ENCODE data around the gene IFT52. TPM values are rescaled to one million over a fixed set of nuclear protein-coding genes. Genes with fewer than 3 reads are reported as not detected.
"Not testable (repeated sequence)": the region's sequence is repeated elsewhere in the genome, so short reads cannot be mapped to it uniquely, and the experiment has no call there.

Gene IFT52
- total RNA-seq, 1 experiment from 2014 or later, result 30.8 TPM

DNA sequence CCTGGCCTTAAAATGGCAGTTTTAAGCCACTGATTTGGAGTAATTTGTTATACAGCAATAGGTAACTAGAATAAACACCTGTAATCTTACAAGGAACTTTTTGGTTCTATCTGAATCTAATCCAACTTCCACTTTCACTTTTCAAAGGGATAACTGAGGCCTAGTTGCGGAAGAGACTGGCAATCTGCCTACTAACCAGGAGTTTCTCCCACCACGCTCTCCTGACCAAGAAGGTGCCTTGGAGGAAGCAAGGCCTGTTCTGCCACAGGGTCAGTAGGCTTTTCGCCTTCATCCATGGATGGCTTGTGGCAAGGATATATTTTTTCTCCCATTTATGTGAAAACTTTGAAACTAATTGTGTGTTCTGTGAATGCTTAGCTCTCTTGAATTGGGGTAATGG, 63.2 kb downstream of the IFT52 start:
- intact Hi-C loops (cut with micrococcal nuclease; ENCODE audit: unreplicated experiment), result no loop called here

GRCh38 chr20:43655176-43655575, 64.4 kb downstream of the IFT52 start:
- H3K4me3 Mint-ChIP-seq (ENCODE audit: low read depth, unreplicated experiment); H3K4me1 Mint-ChIP-seq (ENCODE audit: low read depth, unreplicated experiment); BruUV-seq (replicated peaks); H3K9me3 Mint-ChIP-seq (ENCODE audit: low read depth, unreplicated experiment); intact Hi-C loops (cut with micrococcal nuclease; ENCODE audit: unreplicated experiment); DNase-seq; H3K27me3 Mint-ChIP-seq (ENCODE audit: unreplicated experiment); H3K27ac Mint-ChIP-seq (ENCODE audit: unreplicated experiment): not testable (repeated sequence)
- peaks cover 17% of the 10 kb centered on the region for H3K36me3 Mint-ChIP-seq (ENCODE audit: insufficient read depth, unreplicated experiment)
- CTCF ChIA-PET, result interaction anchor here (0.8 kb wide), 1 partner anchor 361 kb away, joined by 4 read pairs; no protein-coding TSS in a partner anchor

More for the DNA sequence above, 63.2 kb downstream of the IFT52 start:
- no TSS peak for BruUV-seq (replicated peaks)
- Mint-ChIP-seq H3K9me3 (ENCODE audit: low read depth, unreplicated experiment) (no peaks in the 10 kb centered on the region), H3K36me3 (ENCODE audit: insufficient read depth, unreplicated experiment) (peaks cover 17% of the 10 kb centered on the region), H3K4me3 (ENCODE audit: low read depth, unreplicated experiment) (no peak overlapping the region), H3K27ac (ENCODE audit: unreplicated experiment) (no peak overlapping the region), H3K4me1 (ENCODE audit: low read depth, unreplicated experiment) (no peaks in the 10 kb centered on the region), H3K27me3 (ENCODE audit: unreplicated experiment) (no peaks in the 10 kb centered on the region)
- no peak for TF ChIP-seq CTCF (IDR thresholded peaks at IDR 0.05; ENCODE audit: unreplicated experiment)
- DNase-seq, result no peak
- CTCF ChIA-PET, result no interaction called here

- CTCF ChIA-PET, result interaction anchor here (0.8 kb wide), 1 partner anchor 360 kb away, joined by 4 read pairs; no protein-coding TSS in a partner anchor
- Mint-ChIP-seq H3K27me3 (ENCODE audit: unreplicated experiment) (no peaks in the 10 kb centered on the region), H3K36me3 (ENCODE audit: insufficient read depth, unreplicated experiment) (peaks cover 17% of the 10 kb centered on the region), H3K9me3 (ENCODE audit: low read depth, unreplicated experiment) (no peaks in the 10 kb centered on the region), H3K4me3 (ENCODE audit: low read depth, unreplicated experiment) (peak overlapping the region; percentile 100), H3K27ac (ENCODE audit: unreplicated experiment) (no peak overlapping the region), H3K4me1 (ENCODE audit: low read depth, unreplicated experiment) (no peaks in the 10 kb centered on the region)
- no peak for DNase-seq
- BruUV-seq (replicated peaks), result no TSS peak
- intact Hi-C loops (cut with micrococcal nuclease; ENCODE audit: unreplicated experiment), result no loop called here
- no peak for TF ChIP-seq CTCF (IDR thresholded peaks at IDR 0.05; ENCODE audit: unreplicated experiment)
Observed at GRCh38 chr20:43655937-43656336, 65.2 kb downstream of the IFT52 start.

- no peaks in the 10 kb centered on the region for H3K9me3 Mint-ChIP-seq (ENCODE audit: low read depth, unreplicated experiment)
- peaks cover 17% of the 10 kb centered on the region for H3K36me3 Mint-ChIP-seq (ENCODE audit: insufficient read depth, unreplicated experiment)
- CTCF ChIA-PET, result no interaction called here
- H3K4me3 Mint-ChIP-seq (ENCODE audit: low read depth, unreplicated experiment), result peak overlapping the region; percentile 100
- TF ChIP-seq CTCF (IDR thresholded peaks at IDR 0.05; ENCODE audit: unreplicated experiment), result no peak
- H3K4me1 Mint-ChIP-seq (ENCODE audit: low read depth, unreplicated experiment), result no peaks in the 10 kb centered on the region
- no TSS peak for BruUV-seq (replicated peaks)
- intact Hi-C loops (cut with micrococcal nuclease; ENCODE audit: unreplicated experiment), result no loop called here
- H3K27me3 Mint-ChIP-seq (ENCODE audit: unreplicated experiment), result no peaks in the 10 kb centered on the region
- peak overlapping the region; percentile 95 for H3K27ac Mint-ChIP-seq (ENCODE audit: unreplicated experiment)
- DNase-seq, result peak; percentile 46
Observed at GRCh38 chr20:43658069-43658722, 67.5 kb downstream of the IFT52 start.

DNA sequence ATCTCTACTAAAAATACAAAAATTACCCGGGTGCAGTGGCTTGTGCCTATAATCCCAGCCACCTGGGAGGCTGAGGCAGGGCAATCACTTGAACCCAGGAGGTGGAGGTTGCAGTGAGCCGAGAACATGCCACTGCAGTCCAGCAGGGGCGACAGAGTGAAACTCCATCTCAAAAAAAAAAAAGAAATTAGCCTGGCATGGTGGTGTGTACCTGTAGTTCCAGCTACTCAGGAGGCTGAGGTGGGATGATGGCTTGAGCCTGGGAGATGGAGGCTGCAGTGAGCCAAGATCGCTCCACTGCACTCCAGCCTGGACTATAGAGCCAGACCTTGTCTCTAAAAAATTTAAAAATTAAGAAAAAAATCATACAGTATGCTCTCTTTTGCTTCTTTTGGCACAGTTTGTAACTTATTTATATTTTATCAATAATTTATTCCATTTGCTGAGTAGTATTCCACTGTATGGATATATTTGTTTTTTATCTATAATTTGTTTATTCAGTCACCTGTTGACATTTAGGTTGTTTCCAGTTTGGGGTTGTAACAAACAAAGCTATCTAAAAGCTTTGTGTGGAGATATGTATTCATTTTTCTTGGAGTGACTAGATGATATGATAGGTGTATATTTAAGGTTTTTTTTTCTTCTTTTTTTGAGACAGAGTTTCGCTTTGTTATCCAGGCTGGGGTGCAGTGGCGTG, 68.1 kb downstream of the IFT52 start:
- CTCF ChIA-PET, result no interaction called here

More for the DNA sequence above, 68.1 kb downstream of the IFT52 start:
- Mint-ChIP-seq H3K4me1 (ENCODE audit: low read depth, unreplicated experiment) (no peaks in the 10 kb centered on the region), H3K27me3 (ENCODE audit: unreplicated experiment) (no peaks in the 10 kb centered on the region), H3K36me3 (ENCODE audit: insufficient read depth, unreplicated experiment) (peaks cover 17% of the 10 kb centered on the region), H3K27ac (ENCODE audit: unreplicated experiment) (peak overlapping the region; percentile 95), H3K4me3 (ENCODE audit: low read depth, unreplicated experiment) (no peak overlapping the region), H3K9me3 (ENCODE audit: low read depth, unreplicated experiment) (no peaks in the 10 kb centered on the region)
- DNase-seq, result no peak
- no peak for TF ChIP-seq CTCF (IDR thresholded peaks at IDR 0.05; ENCODE audit: unreplicated experiment)
- intact Hi-C loops (cut with micrococcal nuclease; ENCODE audit: unreplicated experiment), result no loop called here
- BruUV-seq (replicated peaks), result no TSS peak
